ENCODE measurements around the gene BMPER.

BMPER gene

DNA sequence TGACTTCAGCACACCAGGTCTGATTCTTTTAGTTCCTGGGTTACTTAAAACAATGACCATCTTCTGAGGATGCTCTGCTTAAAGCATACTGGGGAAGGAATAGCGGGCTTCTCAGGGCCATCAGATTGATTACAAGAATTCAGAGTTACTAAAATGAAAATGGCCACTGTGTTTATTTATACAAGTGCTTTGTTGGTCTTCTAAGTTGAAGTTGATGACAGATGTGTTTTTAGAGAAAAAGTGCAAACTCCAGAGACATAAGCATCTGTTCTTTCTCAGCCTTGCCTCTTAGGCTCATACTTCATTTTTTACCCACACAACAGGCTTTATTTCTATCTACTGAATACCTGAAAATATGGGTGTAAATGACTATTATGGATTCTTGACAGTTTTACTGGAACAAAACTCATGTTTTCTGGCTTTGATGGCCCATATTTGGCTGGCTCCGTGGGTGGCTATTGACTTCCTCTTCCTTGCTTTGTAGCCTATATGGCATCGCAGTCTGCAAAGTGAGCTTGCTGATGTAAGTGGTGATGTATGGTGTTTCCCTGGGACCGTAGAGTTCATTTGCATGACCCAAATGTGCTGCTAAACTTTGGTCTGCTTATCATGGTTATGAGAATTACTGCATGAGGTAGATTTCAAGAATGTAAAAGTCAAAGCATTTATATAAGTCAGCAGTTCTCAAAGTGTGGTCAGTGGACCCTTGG, 121.3 kb downstream of the BMPER start:
- Histone ChIP-seq H3K4me1 (ENCODE audit: insufficient read depth, low read length) (peaks cover 5% of the 10 kb centered on the region; the same call in 1 of the 2 replicates), H3K9ac (ENCODE audit: low read depth, low read length) (no peak overlapping the region), H3K9me3 (ENCODE audit: control insufficient read depth, insufficient read depth, low read length) (no peaks in the 10 kb centered on the region), H3K36me3 (ENCODE audit: insufficient read depth, low read length) (no peaks in the 10 kb centered on the region)

DNA sequence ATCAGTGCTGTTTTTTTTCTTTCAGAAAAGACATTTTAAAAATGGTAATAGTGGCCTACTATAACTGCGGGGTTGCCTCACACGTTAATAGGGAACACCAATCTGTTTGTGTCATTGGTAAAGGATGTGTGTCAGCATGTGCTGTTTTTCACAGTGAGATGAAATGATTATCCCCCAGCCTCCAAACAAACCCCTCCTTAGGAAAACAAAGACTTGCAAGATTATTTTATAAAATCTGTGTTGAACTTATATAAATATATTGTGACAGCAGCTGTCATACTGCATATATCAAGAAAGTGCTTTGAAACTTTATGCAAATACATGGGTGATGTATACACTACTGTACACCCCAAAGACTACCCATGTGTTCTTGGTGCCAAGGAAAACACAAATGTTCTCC, 125.8 kb downstream of the BMPER start:
- no peaks in the 10 kb centered on the region for H3K36me3 ChIP-seq (ENCODE audit: insufficient read depth, low read length)
- no peaks in the 10 kb centered on the region for H3K9me3 ChIP-seq (ENCODE audit: control insufficient read depth, insufficient read depth, low read length)
- H3K4me1 ChIP-seq (ENCODE audit: insufficient read depth, low read length): peaks cover 11% of the 10 kb centered on the region
- no peak overlapping the region for H3K9ac ChIP-seq (ENCODE audit: low read depth, low read length)

DNA sequence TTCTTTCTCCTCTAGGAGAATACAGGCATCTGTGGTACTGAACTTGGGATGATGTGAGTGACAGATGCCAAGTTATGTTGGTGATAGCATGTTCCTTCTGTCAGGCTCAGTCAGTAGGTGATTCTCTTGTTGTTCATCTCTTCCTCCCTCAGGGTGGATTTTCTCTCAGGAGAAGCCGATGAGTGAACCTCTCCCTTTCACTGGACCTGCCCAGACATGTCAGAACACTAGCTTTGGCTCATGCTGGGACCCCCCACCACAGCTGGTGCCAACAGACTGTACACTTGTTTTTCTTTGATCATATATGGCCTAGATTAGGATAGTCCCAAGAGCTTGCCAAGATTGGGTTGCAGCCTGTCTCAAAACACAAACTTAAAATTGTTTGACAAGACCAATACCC, 129.4 kb downstream of the BMPER start:
- no peaks in the 10 kb centered on the region for H3K36me3 ChIP-seq (ENCODE audit: insufficient read depth, low read length)

DNA sequence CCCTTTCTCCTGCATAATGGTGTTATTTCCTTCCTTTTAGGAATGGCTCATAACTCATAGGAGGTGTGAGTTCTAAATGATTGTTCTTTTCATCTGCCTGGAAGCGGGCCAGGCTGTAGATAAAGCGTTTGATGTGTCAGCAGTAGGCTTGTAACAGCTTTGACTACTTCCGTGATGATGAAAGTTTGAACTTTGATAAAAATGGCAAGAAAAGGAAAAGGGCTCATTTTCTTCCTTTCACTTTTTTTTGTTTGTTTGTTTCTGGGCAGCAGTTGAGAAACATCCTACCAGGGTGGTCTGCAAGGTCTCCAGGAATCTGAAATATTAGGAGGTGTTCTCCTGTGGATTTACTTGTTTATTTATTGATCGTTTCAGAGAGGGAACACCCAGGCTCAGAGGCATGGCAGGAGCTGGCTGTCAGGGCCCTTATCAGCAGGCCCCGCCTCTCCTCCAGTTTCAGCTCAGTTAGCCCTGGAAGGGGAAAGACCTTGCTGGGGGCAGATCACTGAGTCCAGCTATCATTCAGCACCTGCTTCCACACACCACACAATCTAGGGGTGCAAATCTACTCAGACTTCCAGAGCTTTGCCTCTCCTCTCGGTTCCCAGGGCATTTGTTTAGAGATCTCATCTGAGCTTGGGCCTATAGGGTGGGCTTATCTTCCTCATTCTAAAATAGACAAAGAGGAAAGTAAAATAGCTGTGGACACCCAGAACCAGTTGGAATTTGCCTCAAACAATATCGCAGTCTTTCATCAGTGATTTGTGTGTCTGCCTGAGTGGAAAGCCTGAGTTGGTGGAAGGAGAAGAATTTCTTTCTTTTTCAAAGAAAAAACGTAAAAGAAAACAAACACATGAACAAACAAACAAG, 130.9 kb downstream of the BMPER start:
- H3K36me3 ChIP-seq (ENCODE audit: insufficient read depth, low read length): no peaks in the 10 kb centered on the region
- no peak overlapping the region for H3K9ac ChIP-seq (ENCODE audit: low read depth, low read length)

More for the DNA sequence above, 129.4 kb downstream of the BMPER start:
- Histone ChIP-seq H3K9me3 (ENCODE audit: control insufficient read depth, insufficient read depth, low read length) (no peaks in the 10 kb centered on the region), H3K4me1 (ENCODE audit: insufficient read depth, low read length) (peaks cover 13% of the 10 kb centered on the region), H3K9ac (ENCODE audit: low read depth, low read length) (no peak overlapping the region)

DNA sequence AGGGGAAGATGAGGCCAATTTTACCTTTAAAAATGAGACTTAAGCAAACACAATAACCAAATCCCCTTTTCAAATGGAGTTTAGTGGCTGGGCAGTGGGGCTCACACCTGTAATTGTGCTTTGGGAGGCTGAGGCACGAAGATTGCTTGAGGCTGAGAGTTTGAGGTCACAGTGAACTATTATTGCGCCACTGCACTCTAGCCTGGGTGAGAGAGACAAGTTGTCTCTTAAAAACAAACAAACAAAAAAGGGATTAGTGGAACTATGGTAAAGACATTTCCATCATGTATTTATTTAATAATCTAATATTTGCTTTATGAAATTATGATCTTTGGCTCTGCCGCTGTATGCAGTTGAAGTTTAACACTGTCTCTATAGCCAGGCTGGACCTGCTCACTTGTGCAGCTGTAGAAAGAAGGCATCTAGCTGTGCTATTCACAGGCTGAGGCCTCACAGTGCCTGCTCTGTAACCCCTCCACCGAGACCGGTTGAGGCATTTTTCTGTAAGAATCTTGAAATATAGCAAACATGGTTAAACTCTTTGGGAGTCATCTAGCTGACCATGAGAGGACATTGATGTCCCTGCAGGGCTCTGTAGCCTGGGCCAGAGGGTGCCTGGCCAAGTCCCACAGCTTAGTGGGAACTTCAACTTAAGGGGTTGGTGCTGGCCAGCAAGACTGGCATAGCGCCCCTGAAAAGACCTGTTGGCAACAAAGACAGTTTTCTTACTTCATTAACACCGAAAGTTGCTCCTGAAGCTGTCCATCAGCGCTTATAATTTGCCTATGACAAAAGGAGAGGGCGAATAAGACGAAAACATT, 131.8 kb downstream of the BMPER start:
- H3K9ac ChIP-seq (ENCODE audit: low read depth, low read length): no peak overlapping the region
- H3K36me3 ChIP-seq (ENCODE audit: insufficient read depth, low read length): no peaks in the 10 kb centered on the region
- H3K9me3 ChIP-seq (ENCODE audit: control insufficient read depth, insufficient read depth, low read length): no peaks in the 10 kb centered on the region
- H3K4me1 ChIP-seq (ENCODE audit: insufficient read depth, low read length): peaks cover 19% of the 10 kb centered on the region

More for the DNA sequence above, 130.9 kb downstream of the BMPER start:
- Histone ChIP-seq H3K4me1 (ENCODE audit: insufficient read depth, low read length) (peaks cover 19% of the 10 kb centered on the region), H3K9me3 (ENCODE audit: control insufficient read depth, insufficient read depth, low read length) (no peaks in the 10 kb centered on the region)

DNA sequence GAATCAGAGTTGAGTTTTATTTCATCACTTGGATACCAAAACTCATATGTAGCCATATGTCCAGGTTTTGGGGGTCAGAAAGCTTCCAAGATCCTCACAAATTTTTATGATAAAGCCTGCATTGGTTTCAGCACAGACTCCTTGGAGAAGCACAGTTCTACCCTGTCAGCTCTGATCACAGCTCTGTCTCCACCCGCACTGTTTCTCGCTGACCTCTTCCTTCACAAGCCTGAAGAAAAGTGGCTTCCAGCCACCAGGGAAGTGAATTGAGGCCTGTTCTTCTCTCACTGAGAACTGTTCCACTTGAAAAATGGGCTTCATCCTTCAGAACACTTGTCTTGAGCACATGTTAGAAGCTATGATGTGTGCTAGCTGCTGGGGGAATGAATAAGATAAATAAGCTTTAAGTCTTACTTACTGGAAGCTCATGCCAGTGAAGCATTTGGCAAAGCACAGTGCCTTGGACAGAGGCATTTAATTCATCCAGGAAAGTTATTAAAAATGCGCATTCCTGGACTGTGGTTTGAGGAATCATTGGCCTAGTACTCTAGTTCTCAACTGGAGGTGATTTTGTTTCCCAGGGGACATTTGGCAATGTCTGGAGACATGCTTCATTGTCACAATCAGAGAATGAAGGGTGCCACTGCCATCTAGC, 133.6 kb downstream of the BMPER start:
- H3K36me3 ChIP-seq (ENCODE audit: insufficient read depth, low read length): no peaks in the 10 kb centered on the region
- H3K4me1 ChIP-seq (ENCODE audit: insufficient read depth, low read length): peaks cover 19% of the 10 kb centered on the region
- no peak overlapping the region for H3K9ac ChIP-seq (ENCODE audit: low read depth, low read length)
- H3K9me3 ChIP-seq (ENCODE audit: control insufficient read depth, insufficient read depth, low read length): no peaks in the 10 kb centered on the region

DNA sequence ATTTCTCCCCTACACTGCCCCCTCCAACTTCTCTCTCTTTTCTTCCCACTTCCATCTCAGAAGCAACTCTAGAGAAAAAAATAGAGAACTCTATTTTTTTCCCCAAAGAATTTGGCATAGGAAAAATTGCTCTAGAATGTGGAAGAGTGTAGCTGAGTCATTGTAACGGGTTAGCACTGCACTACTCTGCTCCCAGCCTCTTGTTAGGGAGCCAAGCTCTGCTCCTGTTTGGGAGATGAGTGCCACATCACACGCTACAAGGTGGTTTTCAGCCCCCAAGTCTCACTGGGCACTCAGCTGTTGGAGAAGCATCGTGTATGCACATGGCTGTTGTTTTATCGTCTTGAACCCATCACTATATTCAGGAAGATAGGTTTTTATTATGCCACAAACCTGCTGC, 136.4 kb downstream of the BMPER start:
- Histone ChIP-seq H3K36me3 (ENCODE audit: insufficient read depth, low read length) (no peaks in the 10 kb centered on the region), H3K4me1 (ENCODE audit: insufficient read depth, low read length) (peaks cover 7% of the 10 kb centered on the region), H3K9ac (ENCODE audit: low read depth, low read length) (no peak overlapping the region), H3K9me3 (ENCODE audit: control insufficient read depth, insufficient read depth, low read length) (no peaks in the 10 kb centered on the region)

DNA sequence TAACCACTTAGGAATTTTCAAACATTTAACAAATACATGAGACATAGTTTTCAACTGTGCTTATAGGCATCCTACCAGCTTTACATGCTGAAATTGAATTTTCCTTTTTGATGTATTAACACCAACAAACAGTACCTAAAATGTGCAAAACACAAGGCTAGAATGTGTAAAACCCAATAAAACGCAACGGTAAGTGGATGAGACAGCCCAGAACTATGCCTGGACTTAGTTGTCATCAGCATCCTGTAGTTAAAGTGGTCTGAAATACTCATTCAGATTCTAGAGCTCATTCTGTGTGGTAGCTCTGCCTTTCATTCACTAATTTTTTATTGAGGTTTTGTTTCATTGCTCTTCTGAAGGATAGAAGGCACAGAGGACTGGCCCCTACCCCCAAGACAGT, 137.1 kb downstream of the BMPER start:
- no peaks in the 10 kb centered on the region for H3K36me3 ChIP-seq (ENCODE audit: insufficient read depth, low read length)
- H3K9ac ChIP-seq (ENCODE audit: low read depth, low read length): no peak overlapping the region
- H3K9me3 ChIP-seq (ENCODE audit: control insufficient read depth, insufficient read depth, low read length): no peaks in the 10 kb centered on the region
- peaks cover 6% of the 10 kb centered on the region for H3K4me1 ChIP-seq (ENCODE audit: insufficient read depth, low read length)

DNA sequence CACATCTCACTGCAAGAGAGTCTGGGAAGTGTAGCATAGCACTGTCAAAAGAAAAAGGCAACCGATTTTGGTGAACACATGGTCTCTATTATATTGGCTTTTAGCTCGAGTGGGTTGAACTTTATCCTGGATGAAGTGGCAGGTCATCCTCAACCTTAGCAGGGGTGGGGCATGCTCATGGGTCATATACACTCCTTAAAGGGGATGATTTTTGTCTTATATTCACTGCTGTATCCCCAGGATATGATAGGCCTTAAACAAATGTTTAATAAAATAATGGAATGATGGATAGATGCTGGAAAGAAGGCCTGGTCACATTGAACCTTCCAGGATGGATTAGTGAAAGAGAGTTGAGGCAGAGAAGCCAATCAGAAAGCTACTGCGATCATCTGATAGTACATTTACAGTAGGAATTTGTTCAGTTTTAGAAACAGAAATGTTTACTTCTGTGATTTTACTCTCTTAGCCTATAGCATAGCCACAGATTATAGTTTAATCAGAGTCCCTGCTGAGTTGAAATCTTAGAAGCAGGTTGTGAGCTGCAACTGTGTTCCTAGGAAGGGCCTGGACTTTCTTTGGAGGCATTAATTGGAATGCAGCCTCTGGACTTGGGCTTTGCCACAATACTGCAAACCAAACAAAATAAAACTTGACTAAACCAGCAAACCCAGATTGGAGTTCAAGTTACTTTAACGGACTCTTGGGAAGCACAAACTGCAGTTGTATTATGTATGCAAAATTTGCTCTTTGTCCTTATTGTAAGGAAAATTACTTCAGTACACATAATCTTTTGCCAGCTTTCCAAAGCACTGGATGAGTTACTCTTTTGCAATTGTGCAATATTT, 138.3 kb downstream of the BMPER start:
- Histone ChIP-seq H3K4me1 (ENCODE audit: insufficient read depth, low read length) (peaks cover 6% of the 10 kb centered on the region), H3K9me3 (ENCODE audit: control insufficient read depth, insufficient read depth, low read length) (no peaks in the 10 kb centered on the region), H3K36me3 (ENCODE audit: insufficient read depth, low read length) (no peaks in the 10 kb centered on the region), H3K9ac (ENCODE audit: low read depth, low read length) (no peak overlapping the region)

DNA sequence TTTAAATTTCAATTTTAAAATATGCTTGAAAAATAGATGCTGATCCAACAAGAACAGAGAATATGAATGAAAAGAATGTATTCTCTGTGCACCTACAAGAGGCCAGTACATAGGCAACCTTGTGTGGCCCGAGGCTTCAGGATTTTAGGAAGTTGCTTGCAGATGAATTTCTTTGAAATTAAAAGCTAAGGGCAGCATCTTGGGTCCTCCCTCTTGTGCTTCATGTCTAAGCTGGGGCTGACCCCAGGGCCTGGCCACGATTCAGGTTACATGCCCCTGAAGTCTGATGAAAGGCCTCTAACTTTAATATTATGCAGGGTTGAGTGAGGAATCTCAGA, 138.9 kb downstream of the BMPER start:
- Histone ChIP-seq H3K4me1 (ENCODE audit: insufficient read depth, low read length) (peaks cover 6% of the 10 kb centered on the region), H3K9me3 (ENCODE audit: control insufficient read depth, insufficient read depth, low read length) (no peaks in the 10 kb centered on the region), H3K36me3 (ENCODE audit: insufficient read depth, low read length) (no peaks in the 10 kb centered on the region), H3K9ac (ENCODE audit: low read depth, low read length) (no peak overlapping the region)

DNA sequence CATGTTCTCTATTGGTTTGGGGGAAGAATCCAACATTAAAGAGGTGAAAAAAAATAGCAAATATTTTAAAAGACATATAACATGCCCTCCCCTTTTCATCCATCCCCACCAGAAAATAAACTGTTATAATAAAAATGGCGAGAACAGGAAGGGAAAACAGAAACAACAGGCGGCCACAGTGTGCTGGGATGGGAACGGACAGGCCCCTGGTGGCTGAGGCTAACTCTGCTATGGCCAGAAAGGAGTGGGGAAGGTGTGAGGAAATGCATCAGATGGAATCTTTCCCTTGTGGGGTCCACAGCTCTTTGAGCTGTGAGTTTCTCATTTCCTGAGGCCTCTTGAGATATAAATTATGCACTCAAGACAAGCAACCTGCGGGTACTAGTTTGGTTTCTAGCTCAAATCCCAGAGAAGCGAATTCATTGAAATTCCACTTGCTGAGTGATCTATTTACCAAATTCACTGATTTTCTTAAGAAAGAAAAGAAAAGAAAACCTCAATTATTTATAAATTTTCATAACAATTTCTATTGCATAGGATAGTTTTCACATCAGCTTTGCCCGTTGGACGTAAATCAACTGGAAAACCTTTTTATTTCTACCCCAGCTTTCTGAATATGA, 139.5 kb downstream of the BMPER start:
- Histone ChIP-seq H3K4me1 (ENCODE audit: insufficient read depth, low read length) (peaks cover 6% of the 10 kb centered on the region), H3K36me3 (ENCODE audit: insufficient read depth, low read length) (no peaks in the 10 kb centered on the region), H3K9ac (ENCODE audit: low read depth, low read length) (no peak overlapping the region), H3K9me3 (ENCODE audit: control insufficient read depth, insufficient read depth, low read length) (no peaks in the 10 kb centered on the region)

DNA sequence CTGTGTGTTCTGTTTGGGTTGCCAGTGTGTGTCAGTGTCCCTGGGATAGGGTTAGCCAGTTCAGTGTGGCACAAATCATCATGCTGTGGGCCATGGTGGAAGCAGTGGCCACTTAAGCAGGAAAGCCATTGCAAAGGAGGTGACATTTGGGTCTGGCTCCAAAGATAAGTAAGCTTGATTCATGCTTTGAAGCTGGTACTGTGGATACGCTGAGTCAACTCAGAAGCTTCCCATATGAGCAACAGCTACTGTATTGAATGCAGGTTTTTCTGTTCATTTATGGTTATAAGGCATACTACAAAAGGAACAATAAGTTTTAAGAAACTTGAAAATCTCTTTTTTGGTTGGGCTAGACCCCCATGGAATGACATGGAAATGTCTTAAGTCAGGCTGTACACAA, 143.1 kb downstream of the BMPER start:
- Histone ChIP-seq H3K36me3 (ENCODE audit: insufficient read depth, low read length) (no peaks in the 10 kb centered on the region), H3K9me3 (ENCODE audit: control insufficient read depth, insufficient read depth, low read length) (no peaks in the 10 kb centered on the region), H3K4me1 (ENCODE audit: insufficient read depth, low read length) (no peaks in the 10 kb centered on the region), H3K9ac (ENCODE audit: low read depth, low read length) (no peak overlapping the region)

DNA sequence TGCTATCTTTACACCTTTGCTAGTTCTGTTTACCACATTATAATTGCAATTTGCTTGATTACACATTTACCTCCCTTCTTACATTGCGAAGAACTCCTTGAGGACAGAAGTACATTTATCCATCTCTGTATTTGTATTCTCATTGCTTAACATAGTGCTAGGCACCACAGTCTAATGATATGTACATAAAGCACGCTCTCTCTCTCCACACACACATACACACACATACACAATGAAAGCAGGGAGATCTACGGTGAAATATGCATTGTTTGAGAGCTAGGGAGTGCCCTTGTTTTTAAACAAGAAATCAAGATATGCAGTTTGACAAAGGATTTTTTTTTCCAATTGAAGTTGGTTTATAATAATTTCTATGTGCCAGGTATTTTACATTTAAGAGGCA, 148.7 kb downstream of the BMPER start:
- H3K4me1 ChIP-seq (ENCODE audit: insufficient read depth, low read length): peaks cover 8% of the 10 kb centered on the region
- no peak overlapping the region for H3K9ac ChIP-seq (ENCODE audit: low read depth, low read length)

More for the DNA sequence above, 148.7 kb downstream of the BMPER start:
- H3K36me3 ChIP-seq (ENCODE audit: insufficient read depth, low read length): no peaks in the 10 kb centered on the region; the same call in 1 of the 2 replicates
- H3K9me3 ChIP-seq (ENCODE audit: control insufficient read depth, insufficient read depth, low read length): no peaks in the 10 kb centered on the region
